Jurkat, Clone E6-1 (cell line): ENCODE data around the gene TIFAB.

ENCODE experiments used
- DNase-seq: peaks from one replicate; pipeline ENCODE4 v3.0.0-alpha.2; 2011; ENCODE audit warnings: low read depth, low spot score
- H3K4me3 ChIP-seq: 2 replicates; pipeline ENCODE4 v1.5.1; 2011; ENCODE audit warnings: mild to moderate bottlenecking, low read length, control low read depth, moderate library complexity

Gene TIFAB

GRCh38 chr5:135462304-135462703 lies 10.2 kb upstream of the TIFAB start:
- DNase-seq, result peak; percentile 94
- H3K4me3 ChIP-seq, result no peak overlapping the region

GRCh38 chr5:135461481-135462151 lies 9.5 kb upstream of the TIFAB start:
- H3K4me3 ChIP-seq, result no peak overlapping the region
- DNase-seq, result no peak

DNA sequence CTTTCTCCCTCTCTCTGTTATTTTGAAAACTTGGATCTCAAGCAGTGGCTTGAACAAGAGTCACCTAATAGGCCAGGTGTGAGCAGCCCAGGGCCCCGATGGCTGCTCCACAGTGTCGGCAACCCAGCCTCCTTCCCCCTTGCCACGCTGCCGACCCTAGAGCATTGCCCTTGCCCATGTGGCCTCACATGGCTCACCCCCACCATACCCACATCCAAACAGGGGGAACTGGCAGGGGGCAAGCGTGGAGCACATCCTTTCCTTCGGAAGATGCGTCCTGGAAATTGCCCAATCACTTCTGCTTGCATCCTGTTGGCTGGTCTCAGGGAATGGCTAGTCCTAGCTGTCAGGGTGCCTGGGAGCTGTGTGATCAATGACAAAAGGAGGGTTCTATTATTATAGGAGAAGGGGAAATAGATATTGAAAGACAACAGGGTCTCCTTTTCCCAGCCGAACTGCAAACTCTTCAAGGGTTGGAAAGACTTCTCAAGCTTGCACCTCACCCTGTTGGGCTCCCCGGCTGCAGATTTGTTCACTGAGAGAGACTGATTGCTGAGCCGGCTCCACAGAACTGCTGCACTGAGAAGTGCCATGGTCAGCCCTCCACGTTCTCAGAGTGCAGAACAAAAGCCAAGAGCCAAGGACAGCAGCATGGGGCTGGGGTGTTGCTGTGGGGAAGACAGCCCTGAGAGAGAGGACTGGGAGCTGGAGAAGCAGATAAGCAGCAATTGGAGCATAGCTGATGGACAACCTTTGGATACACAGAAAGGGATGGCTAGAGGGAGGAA lies 8.3 kb upstream of the TIFAB start:
- DNase-seq, result no peak
- H3K4me3 ChIP-seq, result no peak overlapping the region

DNA sequence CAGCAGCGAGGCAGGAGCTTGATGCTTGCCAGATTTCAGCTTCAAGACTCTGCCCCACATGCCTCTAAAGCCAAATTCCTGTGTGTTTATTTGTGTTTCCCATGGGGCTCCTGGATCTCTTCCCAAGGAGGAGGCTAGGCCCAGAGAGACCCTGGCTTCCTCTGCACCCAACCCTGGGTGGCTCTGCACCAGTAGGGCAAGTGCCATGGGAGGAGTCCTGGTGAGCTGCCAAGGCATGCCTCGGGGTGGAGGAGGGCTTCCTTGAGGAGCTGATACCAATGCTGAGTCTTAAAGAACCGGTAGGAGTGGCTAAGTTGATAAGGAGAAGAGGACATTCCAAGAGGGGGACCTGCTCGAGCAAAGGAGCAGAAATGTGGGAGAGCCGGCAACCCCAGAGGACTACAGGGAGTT lies 6.8 kb upstream of the TIFAB start:
- DNase-seq, result no peak
- no peak overlapping the region for H3K4me3 ChIP-seq

DNA sequence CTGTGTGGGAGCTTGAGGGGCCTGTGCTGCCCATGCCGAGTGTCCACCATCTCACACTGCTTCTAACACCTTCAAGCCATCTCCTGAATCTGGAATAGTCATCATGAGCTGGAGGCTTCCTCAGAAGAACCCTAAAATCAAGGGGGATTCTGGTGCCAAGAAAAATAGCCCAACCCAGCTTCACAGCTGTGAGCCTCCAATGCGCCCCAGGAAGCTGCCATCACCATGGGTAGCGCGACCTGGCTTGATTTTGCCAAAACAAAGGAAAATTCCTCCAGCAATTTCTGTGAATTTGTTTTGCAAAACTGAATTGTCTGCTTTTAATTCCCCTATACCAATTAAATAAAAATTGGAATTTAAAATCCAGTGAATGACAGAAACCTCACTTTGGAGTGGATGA lies 6.2 kb upstream of the TIFAB start:
- no peak overlapping the region for H3K4me3 ChIP-seq
- DNase-seq, result no peak

GRCh38 chr5:135457424-135458071 lies 5.4 kb upstream of the TIFAB start:
- DNase-seq, result peak; percentile 45
- no peak overlapping the region for H3K4me3 ChIP-seq

DNA sequence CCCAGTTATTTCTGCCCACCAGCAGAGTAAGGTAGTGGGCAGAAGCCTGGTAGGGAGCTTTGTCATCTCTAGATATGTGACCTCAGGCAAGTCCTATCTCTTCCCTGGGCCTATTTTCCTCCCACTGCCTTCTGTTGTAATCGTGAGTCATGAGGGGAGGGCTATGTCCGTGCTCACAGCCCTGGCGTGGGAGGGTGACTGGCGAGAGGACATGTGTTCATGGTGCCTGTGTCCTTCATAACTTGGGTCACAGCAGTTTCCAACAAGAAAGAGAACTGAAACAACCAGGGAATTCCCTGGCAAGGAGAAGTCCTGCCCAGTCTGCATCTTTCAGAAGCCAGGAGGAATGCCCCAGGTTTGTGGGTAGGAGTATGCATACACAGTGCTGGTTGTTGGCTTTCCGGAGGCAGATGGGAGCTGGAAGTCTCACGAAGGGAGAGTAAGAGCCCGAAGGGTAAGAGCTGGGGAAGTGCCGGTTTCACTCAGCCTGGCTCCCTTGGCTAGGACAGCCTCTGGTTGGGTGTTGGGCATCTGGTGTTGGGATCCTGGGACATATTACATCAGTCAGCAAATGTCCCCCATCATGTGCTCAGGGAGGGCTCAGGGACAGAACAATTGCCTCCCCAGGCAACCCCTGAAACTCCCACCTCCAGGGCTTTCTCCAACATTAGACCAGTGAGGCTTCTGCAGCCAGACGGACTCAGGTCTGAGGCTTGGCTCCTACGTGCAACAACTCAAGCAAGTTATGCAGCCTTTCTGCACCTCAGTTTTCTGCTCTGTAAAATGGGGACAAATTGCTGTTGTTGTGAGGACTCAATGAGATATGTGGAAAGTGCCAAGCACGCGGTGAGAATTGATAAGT lies 4.3 kb upstream of the TIFAB start:
- DNase-seq, result no peak
- H3K4me3 ChIP-seq, result no peak overlapping the region

DNA sequence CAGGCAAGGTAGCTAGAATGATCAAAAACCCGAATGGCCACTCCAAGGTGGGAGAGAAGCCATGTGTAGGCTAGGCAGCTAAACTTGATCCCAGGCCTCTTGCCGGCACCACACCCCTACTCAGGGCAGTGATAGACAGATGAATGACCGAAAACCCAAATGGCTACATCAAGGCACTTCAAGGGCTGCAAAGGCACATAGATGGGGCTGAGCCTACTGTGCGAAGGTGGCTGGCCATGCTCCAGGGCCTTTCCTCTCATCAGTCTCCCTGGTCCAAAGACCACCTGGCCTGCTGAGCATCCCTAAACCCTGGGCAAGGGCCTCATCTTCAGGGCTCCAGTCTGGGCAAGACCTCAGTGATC lies 3.7 kb upstream of the TIFAB start:
- H3K4me3 ChIP-seq, result no peak overlapping the region
- no peak for DNase-seq

- no peak overlapping the region for H3K4me3 ChIP-seq
- no peak for DNase-seq
These were observed 2.8 kb upstream of the TIFAB start for GRCh38 chr5:135454946-135455345.

DNA sequence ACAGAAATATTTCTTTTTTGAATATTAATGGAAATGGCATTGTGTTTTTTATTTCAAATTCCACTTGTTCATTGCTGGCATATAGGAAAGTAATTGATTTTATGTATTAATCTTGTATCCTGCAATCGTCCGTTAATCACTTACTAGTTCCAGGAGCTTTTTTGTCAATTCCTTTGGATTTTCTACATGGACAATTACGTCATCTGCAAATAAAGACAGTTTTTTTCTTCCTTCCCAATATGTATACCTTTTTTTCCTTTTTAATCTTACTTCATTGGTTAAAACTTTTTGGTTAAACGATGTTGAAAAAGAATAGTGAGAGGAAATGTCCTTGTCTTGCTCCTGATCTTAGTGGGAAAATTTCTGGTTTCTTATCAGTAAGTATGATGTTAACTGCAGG lies 1.5 kb upstream of the TIFAB start:
- DNase-seq, result no peak

GRCh38 chr5:135451581-135452320 lies 400 bp downstream of the TIFAB start:
- H3K4me3 ChIP-seq, result no peak overlapping the region
- no peak for DNase-seq

More for the DNA sequence above, 1.5 kb upstream of the TIFAB start:
- no peak overlapping the region for H3K4me3 ChIP-seq

DNA sequence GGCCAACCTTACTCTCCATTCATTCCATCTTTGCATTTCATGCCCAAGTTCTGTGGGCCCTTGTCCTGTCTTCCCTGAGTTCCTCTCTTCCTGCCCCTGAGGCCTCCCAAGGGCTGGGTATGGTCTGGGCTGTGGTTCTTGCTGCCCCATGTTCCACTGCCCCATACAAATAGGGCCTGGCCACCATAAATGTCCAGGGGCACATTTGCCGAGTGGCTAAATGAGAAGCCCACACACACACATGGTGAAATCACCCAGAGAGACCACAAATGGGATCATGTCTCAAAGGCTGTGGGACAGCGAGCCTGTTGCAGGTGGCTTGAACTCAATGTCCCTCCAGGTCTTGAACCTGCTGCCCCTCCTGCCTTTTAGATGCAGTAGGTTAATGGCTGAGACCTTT lies 1.2 kb downstream of the TIFAB start:
- no peak for DNase-seq
- H3K4me3 ChIP-seq, result no peak overlapping the region

GRCh38 chr5:135450336-135450735 lies 1.8 kb downstream of the TIFAB start:
- no peak for DNase-seq
- no peak overlapping the region for H3K4me3 ChIP-seq

DNA sequence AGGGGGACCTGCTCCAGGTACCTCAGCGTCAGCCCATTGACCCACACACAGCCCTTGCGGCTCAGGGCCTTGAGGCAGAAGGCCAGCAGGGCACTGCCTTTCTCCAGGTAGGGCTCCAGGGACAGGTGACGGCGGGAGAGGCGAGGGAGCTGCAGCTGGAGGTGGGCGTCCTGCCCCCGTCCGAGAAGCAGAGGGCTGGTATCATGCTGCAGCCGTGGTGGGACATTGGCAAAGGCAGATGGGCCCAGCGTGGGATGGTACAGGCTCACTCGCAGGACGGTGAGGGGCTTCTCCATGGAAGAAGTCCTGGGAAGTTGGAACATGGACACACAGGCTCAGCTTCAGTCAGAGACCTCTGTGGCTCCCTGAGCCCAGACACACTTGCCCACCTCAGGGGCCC lies 2.5 kb downstream of the TIFAB start:
- no peak for DNase-seq

GRCh38 chr5:135448791-135449507 lies 3.2 kb downstream of the TIFAB start:
- H3K4me3 ChIP-seq, result no peak overlapping the region
- no peak for DNase-seq

More for the DNA sequence above, 2.5 kb downstream of the TIFAB start:
- H3K4me3 ChIP-seq, result no peak overlapping the region

DNA sequence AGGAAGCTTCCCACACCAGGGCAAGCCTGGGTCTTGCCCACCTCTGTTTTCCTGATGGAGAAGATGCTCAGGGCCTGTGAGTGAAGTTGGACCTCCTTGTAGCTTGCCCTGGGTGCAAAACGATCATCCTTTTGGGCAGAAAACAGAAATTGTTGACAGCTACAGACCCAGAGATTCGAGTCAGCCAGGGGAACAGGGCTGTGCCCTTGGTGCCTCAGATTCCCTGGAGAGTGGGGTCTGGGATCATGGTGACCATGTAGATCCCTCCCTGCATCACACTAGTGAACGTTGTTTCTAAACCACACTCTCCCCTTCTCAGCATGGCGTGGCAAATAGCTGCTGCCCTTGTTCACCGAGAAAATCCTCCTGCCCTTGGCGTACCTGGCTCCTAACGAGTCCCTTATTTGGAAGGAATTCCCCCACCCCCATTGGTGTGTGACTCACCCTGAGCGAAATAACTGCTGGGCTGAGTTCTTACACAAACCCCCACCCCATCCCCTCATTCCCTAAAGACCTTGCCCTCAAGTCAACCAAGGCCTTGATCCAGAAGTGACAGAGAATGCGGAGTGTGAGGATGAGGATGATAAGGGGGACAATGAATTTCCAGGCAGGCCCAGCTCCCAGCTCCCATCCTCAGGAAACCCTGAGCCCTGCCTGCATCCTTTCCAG lies 3.9 kb downstream of the TIFAB start:
- DNase-seq, result no peak
- no peak overlapping the region for H3K4me3 ChIP-seq

- H3K4me3 ChIP-seq, result no peak within 1 kb of the TSS
- DNase-seq, result no peak
These were observed 4.7 kb downstream of the TIFAB start, which contains the start of gene DCANP1 for GRCh38 chr5:135447298-135447929. Gene DCANP1, minus strand, starts transcription at chr5:135447348. Its CDS starts 240 bp downstream, at chr5:135447108.
